Erythroblast (primary cell): ENCODE data around the gene RALBP1.
"Not testable (repeated sequence)": the region's sequence is repeated elsewhere in the genome, so short reads cannot be mapped to it uniquely, and the experiment has no call there.

Source experiments
- GATA1 ChIP-seq: IDR thresholded peaks from 2 replicates; pipeline ENCODE4 v1.6.1; 2011; ENCODE audit warnings: low read depth, mild to moderate bottlenecking, control low read depth, low read length, moderate library complexity
- POLR2A ChIP-seq: IDR thresholded peaks from 2 replicates; pipeline ENCODE4 v1.6.1; 2011; ENCODE audit warnings: mild to moderate bottlenecking, low read length

GRCh38 chr18:9433122-9433521 lies 42.2 kb upstream of the RALBP1 start:
- not testable (repeated sequence) for TF ChIP-seq POLR2A, GATA1
